Keratinocyte (primary cell): ENCODE data around the gene SCYGR6.

ENCODE experiments used
- CTCF ChIP-seq, 3 experiments: IDR thresholded peaks in 1 of 3; conservative IDR thresholded peaks in 1 of 3; optimal IDR thresholded peaks in 1 of 3; 2 replicates in 2 of 3; 3 replicates in 1 of 3; pipeline versions ENCODE3 to v1.5.1; 2011; ENCODE audit warnings: low read length in 3 of 3, mild to moderate bottlenecking in 3 of 3, moderate library complexity in 2 of 3, control low read depth in 1 of 3, inconsistent platforms in 1 of 3; ENCODE audit not compliant: insufficient read depth in 2 of 3; ENCODE audit errors: extremely low read depth in 1 of 3
- EZH2 ChIP-seq: IDR thresholded peaks from one replicate; pipeline ENCODE4 v1.6.1; 2012; ENCODE audit warnings: inconsistent platforms, mild to moderate bottlenecking, low read length, moderate library complexity

GRCh38 chr2:227701556-227701955 is 23.0 kb downstream of the SCYGR6 start:
- TF ChIP-seq CTCF (optimal IDR thresholded peaks at IDR 0.05 in 1 of 3, IDR thresholded peaks at IDR 0.05 in 1 of 3, conservative IDR thresholded peaks at IDR 0.05 in 1 of 3; ENCODE audit: extremely low read depth in 1 of 3, insufficient read depth in 2 of 3, low read length in 3 of 3) = no peak
- no peak for TF ChIP-seq EZH2
